Neural progenitor cell (in vitro differentiated cells): ENCODE measurements around the gene GNG12. TPM values are rescaled to one million over a fixed set of nuclear protein-coding genes. Genes with fewer than 3 reads are reported as not detected.

ENCODE experiments used
- DNase-seq: peaks from one replicate; pipeline ENCODE4 v3.0.0-alpha.2; 2016; ENCODE audit warnings: low spot score
- H2AFZ ChIP-seq: fragments of 200-600 bp; sonication (generic); replicated peaks from 2 replicates; pipeline ENCODE4 v1.6.1; 2016; ENCODE audit warnings: antibody characterized with exemption
- H3F3A ChIP-seq: fragments of 200-600 bp; sonication (generic); 2 replicates; pipeline ENCODE4 v1.6.1; 2016; ENCODE audit warnings: antibody characterized with exemption, low read depth
- H3K27ac ChIP-seq: fragments of 200-600 bp; sonication (generic); 2 replicates; pipeline ENCODE4 v1.5.1; 2016; ENCODE audit warnings: mild to moderate bottlenecking
- H3K27me3 ChIP-seq: fragments of 200-600 bp; sonication (generic); 2 replicates; pipeline ENCODE4 v1.6.1; 2016; ENCODE audit warnings: mild to moderate bottlenecking, moderate library complexity
- H3K36me3 ChIP-seq: fragments of 200-600 bp; sonication (generic); 2 replicates; pipeline ENCODE4 v1.5.1; 2016
- H3K4me1 ChIP-seq: fragments of 200-600 bp; sonication (generic); 2 replicates; pipeline ENCODE4 v1.6.1; 2016; ENCODE audit warnings: mixed run types
- H3K4me2 ChIP-seq: fragments of 200-600 bp; sonication (generic); 2 replicates; pipeline ENCODE4 v1.6.1; 2016
- H3K4me3 ChIP-seq: fragments of 200-600 bp; sonication (generic); 2 replicates; pipeline ENCODE4 v1.5.1; 2016
- H3K79me2 ChIP-seq: fragments of 200-600 bp; sonication (generic); 2 replicates; pipeline ENCODE4 v1.6.1; 2016; ENCODE audit warnings: low read depth
- H3K9ac ChIP-seq: fragments of 200-600 bp; sonication (generic); 2 replicates; pipeline ENCODE4 v1.6.1; 2016
- H3K9me3 ChIP-seq: fragments of 200-600 bp; sonication (generic); 2 replicates; pipeline ENCODE4 v1.5.1; 2016; ENCODE audit warnings: low read depth
- H4K20me1 ChIP-seq: fragments of 200-600 bp; sonication (generic); 2 replicates; pipeline ENCODE4 v1.6.1; 2016; ENCODE audit warnings: low read depth
- H3K27ac Mint-ChIP-seq: 3 replicates; pipeline ENCODE4 v1.8.0; 2021; ENCODE audit warnings: mixed read lengths
- H3K27me3 Mint-ChIP-seq: 2 replicates; pipeline ENCODE4 v1.8.0; 2022; ENCODE audit warnings: low read depth, mild to moderate bottlenecking, inconsistent platforms, moderate library complexity, mixed read lengths; ENCODE audit not compliant: insufficient read depth
- H3K36me3 Mint-ChIP-seq: 3 replicates; pipeline ENCODE4 v1.8.0; 2021; ENCODE audit warnings: mixed read lengths
- H3K4me1 Mint-ChIP-seq: 3 replicates; pipeline ENCODE4 v1.8.0; 2021; ENCODE audit warnings: mixed read lengths
- H3K4me3 Mint-ChIP-seq: 3 replicates; pipeline ENCODE4 v1.8.0; 2021; ENCODE audit warnings: mild to moderate bottlenecking, moderate library complexity, mixed read lengths
- H3K9me3 Mint-ChIP-seq: 3 replicates; pipeline ENCODE4 v1.8.0; 2020; ENCODE audit warnings: mixed read lengths
- EZH2 ChIP-seq: fragments of 200-600 bp; sonication (generic); IDR thresholded peaks from 2 replicates; pipeline ENCODE4 v1.6.1; 2017; ENCODE audit warnings: antibody characterized with exemption, mild to moderate bottlenecking, moderate library complexity
- EZH2phosphoT487 ChIP-seq: fragments of 200-600 bp; sonication (generic); IDR thresholded peaks from 2 replicates; pipeline ENCODE4 v1.6.1; 2017; ENCODE audit warnings: antibody characterized with exemption
- total RNA-seq: library from RNA; depleted of rRNA; stranded (reverse); fragments of >200 nt; gene quantifications from 2 replicates; pipeline ENCODE4 v1.2.3, GENCODE V29; 2015; ENCODE audit warnings: low replicate concordance
- TF ChIP-seq, protein P1 (sequence below): fragments of 200-600 bp; sonication (generic); IDR thresholded peaks from 2 replicates; pipeline ENCODE4 v1.5.1; 2017; ENCODE audit warnings: antibody characterized with exemption, mild to moderate bottlenecking

Gene GNG12
- total RNA-seq, 1 donor from 2014 or later: 44.5 TPM

DNA sequence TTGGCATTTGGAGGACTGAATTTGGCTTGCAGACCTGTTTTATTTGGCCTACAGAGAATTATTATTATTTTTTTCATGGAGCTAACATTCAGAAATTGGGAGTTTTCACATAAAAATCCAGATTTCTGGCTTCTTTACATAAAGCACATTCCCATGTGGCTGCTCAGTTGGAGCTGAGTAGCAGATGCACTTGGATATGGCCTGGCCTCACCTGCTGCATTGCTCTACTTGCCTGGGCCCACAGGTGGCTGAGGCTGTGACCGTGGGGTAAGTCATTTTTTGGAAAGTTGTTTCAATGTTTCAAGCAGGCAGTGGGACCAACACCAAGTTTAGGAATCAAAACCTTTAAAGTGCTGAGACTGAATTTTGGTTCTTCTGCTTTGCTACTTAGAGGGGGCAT, 91.5 kb downstream of the GNG12 start:
- Histone ChIP-seq H3K27ac (no peak overlapping the region), H3K4me3 (no peak overlapping the region), H3K4me1 (peaks cover 29% of the 10 kb centered on the region), H2AFZ (no peak overlapping the region), H3F3A (peaks cover 12% of the 10 kb centered on the region), H3K9me3 (no peaks in the 10 kb centered on the region), H3K27me3 (no peaks in the 10 kb centered on the region), H3K9ac (no peak overlapping the region), H3K4me2 (no peak overlapping the region), H4K20me1 (no peaks in the 10 kb centered on the region), H3K36me3 (no peaks in the 10 kb centered on the region), H3K79me2 (no peaks in the 10 kb centered on the region)
- TF ChIP-seq EZH2: no peak
- TF ChIP-seq EZH2phosphoT487: no peak
- TF ChIP-seq, protein P1, sequence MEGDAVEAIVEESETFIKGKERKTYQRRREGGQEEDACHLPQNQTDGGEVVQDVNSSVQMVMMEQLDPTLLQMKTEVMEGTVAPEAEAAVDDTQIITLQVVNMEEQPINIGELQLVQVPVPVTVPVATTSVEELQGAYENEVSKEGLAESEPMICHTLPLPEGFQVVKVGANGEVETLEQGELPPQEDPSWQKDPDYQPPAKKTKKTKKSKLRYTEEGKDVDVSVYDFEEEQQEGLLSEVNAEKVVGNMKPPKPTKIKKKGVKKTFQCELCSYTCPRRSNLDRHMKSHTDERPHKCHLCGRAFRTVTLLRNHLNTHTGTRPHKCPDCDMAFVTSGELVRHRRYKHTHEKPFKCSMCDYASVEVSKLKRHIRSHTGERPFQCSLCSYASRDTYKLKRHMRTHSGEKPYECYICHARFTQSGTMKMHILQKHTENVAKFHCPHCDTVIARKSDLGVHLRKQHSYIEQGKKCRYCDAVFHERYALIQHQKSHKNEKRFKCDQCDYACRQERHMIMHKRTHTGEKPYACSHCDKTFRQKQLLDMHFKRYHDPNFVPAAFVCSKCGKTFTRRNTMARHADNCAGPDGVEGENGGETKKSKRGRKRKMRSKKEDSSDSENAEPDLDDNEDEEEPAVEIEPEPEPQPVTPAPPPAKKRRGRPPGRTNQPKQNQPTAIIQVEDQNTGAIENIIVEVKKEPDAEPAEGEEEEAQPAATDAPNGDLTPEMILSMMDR: no peak
- no peaks in the 10 kb centered on the region for H3K27me3 Mint-ChIP-seq
- no peaks in the 10 kb centered on the region for H3K36me3 Mint-ChIP-seq
- no peak for DNase-seq
- H3K27ac Mint-ChIP-seq: no peak overlapping the region
- H3K9me3 Mint-ChIP-seq: no peaks in the 10 kb centered on the region
- no peak overlapping the region for H3K4me3 Mint-ChIP-seq
- H3K4me1 Mint-ChIP-seq: peaks cover 25% of the 10 kb centered on the region

DNA sequence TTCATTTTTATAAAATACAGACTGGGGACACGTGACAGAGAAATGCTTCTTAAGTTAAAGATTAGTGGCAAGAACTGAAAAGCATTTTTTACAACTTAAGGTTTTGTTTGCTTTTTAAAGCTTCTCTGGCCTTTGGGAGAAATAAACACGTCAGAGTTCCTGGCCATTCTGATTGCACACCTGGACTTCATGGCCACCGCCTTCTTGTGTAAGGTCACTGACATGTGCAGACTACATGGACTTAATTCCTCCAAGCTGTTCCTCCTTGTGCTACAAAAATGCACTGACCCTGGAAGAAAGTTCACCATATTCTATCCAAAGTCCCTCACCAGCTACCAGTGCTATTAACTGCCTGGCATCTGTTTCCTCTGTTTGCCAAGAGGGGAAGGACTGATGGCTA, 92.1 kb downstream of the GNG12 start:
- Histone ChIP-seq H3K9ac (no peak overlapping the region), H3K9me3 (no peaks in the 10 kb centered on the region), H3K4me1 (peaks cover 29% of the 10 kb centered on the region), H3K27me3 (no peaks in the 10 kb centered on the region), H3F3A (peaks cover 6% of the 10 kb centered on the region), H3K4me3 (no peak overlapping the region), H3K36me3 (no peaks in the 10 kb centered on the region), H4K20me1 (no peaks in the 10 kb centered on the region), H2AFZ (no peak overlapping the region), H3K79me2 (no peaks in the 10 kb centered on the region), H3K4me2 (no peak overlapping the region), H3K27ac (no peak overlapping the region)
- Mint-ChIP-seq H3K9me3 (no peaks in the 10 kb centered on the region), H3K27ac (no peak overlapping the region), H3K4me3 (no peak overlapping the region), H3K36me3 (no peaks in the 10 kb centered on the region), H3K4me1 (peaks cover 25% of the 10 kb centered on the region), H3K27me3 (no peaks in the 10 kb centered on the region)
- TF ChIP-seq EZH2phosphoT487 (no peak), EZH2 (no peak)
- DNase-seq: no peak

DNA sequence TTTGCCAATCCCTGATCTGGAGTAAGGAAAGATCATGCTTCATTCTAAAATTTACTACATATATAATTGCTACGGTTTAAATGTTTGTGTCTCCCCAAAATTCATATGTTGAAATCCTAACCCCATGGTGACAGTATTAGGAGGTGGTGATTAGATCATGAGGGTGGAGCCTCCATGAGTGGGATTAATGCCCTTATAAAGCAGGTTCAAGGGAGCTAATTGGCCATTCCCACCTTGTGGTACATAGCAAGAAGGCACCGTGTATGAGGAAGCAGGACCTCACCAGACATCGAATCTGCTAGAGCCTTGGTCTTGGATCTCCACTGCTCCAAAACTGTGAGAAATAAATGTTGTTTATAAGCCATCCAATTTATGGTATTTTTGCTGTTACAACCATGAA, 92.7 kb downstream of the GNG12 start:
- no peaks in the 10 kb centered on the region for H3K27me3 Mint-ChIP-seq
- no peak for DNase-seq
- TF ChIP-seq, protein P1: no peak
- TF ChIP-seq EZH2phosphoT487: no peak
- TF ChIP-seq EZH2: no peak
- H3K4me1 ChIP-seq: peaks cover 29% of the 10 kb centered on the region
- no peaks in the 10 kb centered on the region for H3K9me3 Mint-ChIP-seq
- no peak overlapping the region for H2AFZ ChIP-seq
- no peak overlapping the region for H3K4me3 Mint-ChIP-seq
- H3F3A ChIP-seq: no peaks in the 10 kb centered on the region
- no peak overlapping the region for H3K4me3 ChIP-seq
- no peak overlapping the region for H3K27ac ChIP-seq
- H3K27ac Mint-ChIP-seq: no peak overlapping the region
- H3K79me2 ChIP-seq: no peaks in the 10 kb centered on the region
- peaks cover 26% of the 10 kb centered on the region for H3K4me1 Mint-ChIP-seq
- H4K20me1 ChIP-seq: no peaks in the 10 kb centered on the region
- no peaks in the 10 kb centered on the region for H3K36me3 ChIP-seq
- H3K36me3 Mint-ChIP-seq: no peaks in the 10 kb centered on the region
- H3K9ac ChIP-seq: no peak overlapping the region
- H3K9me3 ChIP-seq: no peaks in the 10 kb centered on the region
- H3K4me2 ChIP-seq: no peak overlapping the region
- H3K27me3 ChIP-seq: no peaks in the 10 kb centered on the region

DNA sequence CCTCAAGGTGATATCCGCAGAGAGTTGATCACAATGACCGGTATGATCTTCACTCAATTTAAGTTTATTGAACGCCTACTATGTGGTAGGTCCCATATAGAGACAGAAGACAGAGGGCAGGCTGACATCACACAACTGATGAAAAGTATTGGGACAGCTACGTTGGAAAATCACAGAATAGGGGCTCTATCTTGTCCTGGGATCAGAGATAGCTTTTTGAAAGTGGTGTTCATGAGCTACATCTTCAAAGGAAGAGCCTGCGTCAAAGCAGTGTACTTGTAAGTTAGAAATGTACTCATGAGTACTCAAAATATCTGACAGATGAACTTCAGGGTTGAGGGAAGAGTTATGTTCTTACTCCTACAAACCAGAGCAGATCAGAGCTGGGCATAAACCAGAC, 93.9 kb downstream of the GNG12 start:
- Histone ChIP-seq H3K36me3 (no peaks in the 10 kb centered on the region), H3K27ac (peak overlapping the region; percentile 25), H3K27me3 (no peaks in the 10 kb centered on the region), H3K4me3 (no peak overlapping the region), H3F3A (no peaks in the 10 kb centered on the region), H3K79me2 (no peaks in the 10 kb centered on the region), H2AFZ (no peak overlapping the region), H3K4me1 (peaks cover 25% of the 10 kb centered on the region), H4K20me1 (no peaks in the 10 kb centered on the region), H3K4me2 (no peak overlapping the region), H3K9ac (no peak overlapping the region), H3K9me3 (no peaks in the 10 kb centered on the region)
- no peak overlapping the region for H3K4me3 Mint-ChIP-seq
- peaks cover 27% of the 10 kb centered on the region for H3K4me1 Mint-ChIP-seq
- no peaks in the 10 kb centered on the region for H3K36me3 Mint-ChIP-seq
- TF ChIP-seq EZH2: no peak
- no peak for TF ChIP-seq EZH2phosphoT487
- TF ChIP-seq, protein P1: no peak
- no peaks in the 10 kb centered on the region for H3K9me3 Mint-ChIP-seq
- DNase-seq: no peak
- no peaks in the 10 kb centered on the region for H3K27me3 Mint-ChIP-seq
- no peak overlapping the region for H3K27ac Mint-ChIP-seq
